Stimulated activated CD8-positive, alpha-beta memory T cell treated with anti-CD3 and anti-CD28 coated beads, Interleukin-15, amount 100 ng/mL, for 48 hours (primary cell): ENCODE measurements around the gene GNG2.

ENCODE experiments used
- DNase-seq, 2 donors: peaks; one replicate each; pipeline ENCODE4 v3.0.0-alpha.2; 2020; ENCODE audit warnings: low read depth in 2 of 2

GNG2 gene

GRCh38 chr14:51939755-51940301 lies 79.4 kb downstream of the GNG2 start:
- no peak for DNase-seq

- no peak for DNase-seq
Observed at GRCh38 chr14:51942971-51943370, 82.6 kb downstream of the GNG2 start.

- DNase-seq, result no peak
Observed at GRCh38 chr14:51950007-51950406, 89.6 kb downstream of the GNG2 start.

- DNase-seq, result no peak
Observed at GRCh38 chr14:51951656-51952055, 91.2 kb downstream of the GNG2 start.

- no peak for DNase-seq
Observed at GRCh38 chr14:51954031-51954430, 93.6 kb downstream of the GNG2 start.

- no peak for DNase-seq
Observed at GRCh38 chr14:51954657-51955056, 94.2 kb downstream of the GNG2 start.

GRCh38 chr14:51957950-51958349 lies 97.5 kb downstream of the GNG2 start:
- DNase-seq, result no peak

- DNase-seq, result no peak
Observed at GRCh38 chr14:51959928-51960327, 99.5 kb downstream of the GNG2 start.

GRCh38 chr14:51960866-51961265 lies 100.5 kb downstream of the GNG2 start:
- DNase-seq, result no peak

- DNase-seq, result no peak
Observed at GRCh38 chr14:51962711-51963110, 102.3 kb downstream of the GNG2 start.

- no peak for DNase-seq
Observed at GRCh38 chr14:51963286-51963685, 102.9 kb downstream of the GNG2 start.

- DNase-seq, result no peak
Observed at GRCh38 chr14:51967521-51967920, 107.1 kb downstream of the GNG2 start.

GRCh38 chr14:51969852-51970540 lies 109.6 kb downstream of the GNG2 start:
- DNase-seq, result no peak

GRCh38 chr14:51972566-51972965 lies 112.2 kb downstream of the GNG2 start:
- no peak for DNase-seq

- no peak for DNase-seq
Observed at GRCh38 chr14:51977075-51977474, 116.7 kb downstream of the GNG2 start.

- no peak for DNase-seq
Observed at GRCh38 chr14:51978681-51979085, 118.3 kb downstream of the GNG2 start.

- DNase-seq, result peak; percentile 52 to 58
Observed at GRCh38 chr14:51979088-51979709, 118.8 kb downstream of the GNG2 start.

- DNase-seq, result no peak
Observed at GRCh38 chr14:51981218-51981854, 120.9 kb downstream of the GNG2 start.

- no peak for DNase-seq
Observed at GRCh38 chr14:51988221-51988620, 127.8 kb downstream of the GNG2 start.

- peak; percentile 85 to 89 for DNase-seq
Observed at GRCh38 chr14:51989293-51990234, 129.2 kb downstream of the GNG2 start, which contains the start of gene RTRAF. Gene RTRAF (plus strand): TSS chr14:51989546. CDS start chr14:51989640, 94 bp downstream.

GRCh38 chr14:51990488-51990887 lies 130.1 kb downstream of the GNG2 start:
- DNase-seq, result no peak
